H9 (cell line): ENCODE measurements around the gene GGT6. TPM values are rescaled to one million over a fixed set of nuclear protein-coding genes. Genes with fewer than 3 reads are reported as not detected.

Source experiments
- DNase-seq: peaks from one replicate; pipeline ENCODE4 v3.0.0-alpha.2; 2017
- H2AFZ ChIP-seq: one replicate; pipeline ENCODE4 v1.6.1; 2013; ENCODE audit warnings: mild to moderate bottlenecking, low read length, control low read depth, moderate library complexity
- H2AK5ac ChIP-seq: 2 replicates; pipeline ENCODE4 v1.6.1; 2013; ENCODE audit warnings: low read length, control low read depth, mixed read lengths; ENCODE audit not compliant: insufficient read length
- H2BK120ac ChIP-seq: one replicate; pipeline ENCODE4 v1.6.1; 2013; ENCODE audit warnings: low read depth, mild to moderate bottlenecking, low read length, control low read depth, inconsistent platforms; ENCODE audit not compliant: poor library complexity, severe bottlenecking
- H2BK12ac ChIP-seq: 2 replicates; pipeline ENCODE4 v1.6.1; 2013; ENCODE audit warnings: low read length, control low read depth, mixed read lengths, low read depth; ENCODE audit not compliant: insufficient read length
- H2BK15ac ChIP-seq: 2 replicates; pipeline ENCODE4 v1.6.1; 2013; ENCODE audit warnings: low read depth, low read length, control low read depth
- H2BK20ac ChIP-seq: one replicate; pipeline ENCODE4 v1.6.1; 2013; ENCODE audit warnings: low read depth, mild to moderate bottlenecking, low read length, control low read depth, inconsistent platforms; ENCODE audit not compliant: poor library complexity, severe bottlenecking
- H2BK5ac ChIP-seq: 2 replicates; pipeline ENCODE4 v1.6.1; 2013; ENCODE audit warnings: low read length, control low read depth, mixed read lengths; ENCODE audit not compliant: insufficient read length
- H3K14ac ChIP-seq: 2 replicates; pipeline ENCODE4 v1.6.1; 2013; ENCODE audit warnings: low read length, control low read depth; ENCODE audit not compliant: insufficient read depth
- H3K18ac ChIP-seq: 2 replicates; pipeline ENCODE4 v1.6.1; 2013; ENCODE audit warnings: low read depth, mild to moderate bottlenecking, mixed read lengths, low read length, control low read depth; ENCODE audit not compliant: insufficient read length
- H3K23ac ChIP-seq: 2 replicates; pipeline ENCODE4 v1.6.1; 2013; ENCODE audit warnings: low read length, control low read depth, mixed read lengths, low read depth; ENCODE audit not compliant: insufficient read length
- H3K23me2 ChIP-seq: 2 replicates; pipeline ENCODE4 v1.6.1; 2013; ENCODE audit warnings: low read depth, mild to moderate bottlenecking, mixed read lengths, low read length, control low read depth; ENCODE audit not compliant: insufficient read length, poor library complexity, severe bottlenecking
- H3K27ac ChIP-seq: 2 replicates; pipeline ENCODE4 v1.5.1; 2013; ENCODE audit warnings: low read length, control low read depth, mixed read lengths, low read depth; ENCODE audit not compliant: insufficient read length
- H3K27me3 ChIP-seq: 2 replicates; pipeline ENCODE4 v1.6.1; 2013; ENCODE audit warnings: low read length, control low read depth, inconsistent platforms; ENCODE audit not compliant: insufficient read depth
- H3K4ac ChIP-seq: 2 replicates; pipeline ENCODE4 v1.6.1; 2013; ENCODE audit warnings: low read depth, mild to moderate bottlenecking, control low read depth, inconsistent platforms, low read length, moderate library complexity
- H3K4me1 ChIP-seq: 2 replicates; pipeline ENCODE4 v1.6.1; 2013; ENCODE audit warnings: low read length, control low read depth, inconsistent platforms; ENCODE audit not compliant: insufficient read depth
- H3K4me2 ChIP-seq: 2 replicates; pipeline ENCODE4 v1.6.1; 2013; ENCODE audit warnings: low read length, control low read depth, mixed read lengths; ENCODE audit not compliant: insufficient read length, insufficient read depth
- H3K56ac ChIP-seq: 2 replicates; pipeline ENCODE4 v1.6.1; 2013; ENCODE audit warnings: low read depth, mild to moderate bottlenecking, mixed read lengths, low read length, control low read depth; ENCODE audit not compliant: insufficient read length
- H3K79me1 ChIP-seq: 2 replicates; pipeline ENCODE4 v1.6.1; 2013; ENCODE audit warnings: low read depth, mild to moderate bottlenecking, moderate library complexity, low read length, control low read depth, inconsistent platforms; ENCODE audit not compliant: insufficient read depth, poor library complexity, severe bottlenecking
- H3K79me2 ChIP-seq: 2 replicates; pipeline ENCODE4 v1.6.1; 2013; ENCODE audit warnings: low read length, control low read depth, inconsistent platforms; ENCODE audit not compliant: insufficient read depth
- H3K9ac ChIP-seq: 2 replicates; pipeline ENCODE4 v1.6.1; 2013; ENCODE audit warnings: low read length, control low read depth, mixed read lengths; ENCODE audit not compliant: insufficient read length; ENCODE audit errors: extremely low read depth
- H3K9me3 ChIP-seq: one replicate; pipeline ENCODE4 v1.6.1; 2013; ENCODE audit warnings: low read depth, low read length, inconsistent platforms; ENCODE audit not compliant: control insufficient read depth
- H3T11ph ChIP-seq: one replicate; pipeline ENCODE4 v1.6.1; 2013; ENCODE audit warnings: mild to moderate bottlenecking, low read length, control low read depth, inconsistent platforms
- H4K20me1 ChIP-seq: one replicate; pipeline ENCODE4 v1.6.1; 2013; ENCODE audit not compliant: control insufficient read depth, insufficient read length, insufficient read depth
- H4K5ac ChIP-seq: 2 replicates; pipeline ENCODE4 v1.6.1; 2013; ENCODE audit warnings: low read depth, mild to moderate bottlenecking, mixed read lengths, low read length, control low read depth; ENCODE audit not compliant: insufficient read length
- H4K8ac ChIP-seq: replicated peaks from 2 replicates; pipeline ENCODE4 v1.6.1; 2013; ENCODE audit warnings: low read length, control low read depth, mixed read lengths, low read depth; ENCODE audit not compliant: insufficient read length
- H4K91ac ChIP-seq: 2 replicates; pipeline ENCODE4 v1.6.1; 2013; ENCODE audit warnings: low read depth, mild to moderate bottlenecking, moderate library complexity, mixed read lengths, low read length, control low read depth; ENCODE audit not compliant: insufficient read length
- H3K27ac Mint-ChIP-seq, 3 experiments: 2 replicates in 2 of 3; 3 replicates in 1 of 3; pipeline ENCODE4 v1.8.0; 2020 to 2021; ENCODE audit warnings: mixed read lengths in 3 of 3, mild to moderate bottlenecking in 1 of 3, moderate library complexity in 1 of 3
- H3K27me3 Mint-ChIP-seq: 2 replicates; pipeline ENCODE4 v1.8.0; 2021; ENCODE audit warnings: low read depth, mild to moderate bottlenecking, moderate library complexity, mixed read lengths
- H3K36me3 Mint-ChIP-seq, 3 experiments: 2 replicates in 2 of 3; 3 replicates in 1 of 3; pipeline ENCODE4 v1.8.0; 2020 to 2021; ENCODE audit warnings: low read depth in 3 of 3, mixed read lengths in 3 of 3; ENCODE audit not compliant: insufficient read depth in 1 of 3
- H3K4me1 Mint-ChIP-seq, 2 experiments: 2 replicates each; pipeline ENCODE4 v1.8.0; 2020; ENCODE audit warnings: mixed read lengths in 2 of 2
- H3K4me3 Mint-ChIP-seq, 2 experiments: 2 replicates in 1 of 2; 3 replicates in 1 of 2; pipeline ENCODE4 v1.8.0; 2020 to 2021; ENCODE audit warnings: mild to moderate bottlenecking in 2 of 2, mixed read lengths in 2 of 2, moderate library complexity in 1 of 2
- H3K9me3 Mint-ChIP-seq, 2 experiments: 2 replicates in 1 of 2; 3 replicates in 1 of 2; pipeline ENCODE4 v1.8.0; 2020; ENCODE audit warnings: mild to moderate bottlenecking in 2 of 2, mixed read lengths in 2 of 2, moderate library complexity in 1 of 2
- WGBS: extraction: QIAGEN DNeasy Blood & Tissue Kit; methylation state at CpG from one replicate; pipeline ENCODE4 v1.1.7; 2013; ENCODE audit warnings: missing lambda C conversion rate, low lambda C conversion rate, mixed read lengths; ENCODE audit not compliant: insufficient read length; ENCODE audit errors: extremely low coverage; 5-methylcytosine and 5-hydroxymethylcytosine counted together
- total RNA-seq: library from RNA; stranded (reverse); gene quantifications from 2 replicates; pipeline ENCODE4 v1.2.1, GENCODE V29; 2021
- TF ChIP-seq, protein P1 (sequence below): fragments of 200-600 bp; sonication (generic); conservative IDR thresholded peaks from 3 replicates; pipeline ENCODE4 v1.8.0; 2021; ENCODE audit warnings: antibody characterized with exemption, mild to moderate bottlenecking

The GGT6 gene
- total RNA-seq, 1 experiment from 2014 or later, result 0.17 TPM

DNA sequence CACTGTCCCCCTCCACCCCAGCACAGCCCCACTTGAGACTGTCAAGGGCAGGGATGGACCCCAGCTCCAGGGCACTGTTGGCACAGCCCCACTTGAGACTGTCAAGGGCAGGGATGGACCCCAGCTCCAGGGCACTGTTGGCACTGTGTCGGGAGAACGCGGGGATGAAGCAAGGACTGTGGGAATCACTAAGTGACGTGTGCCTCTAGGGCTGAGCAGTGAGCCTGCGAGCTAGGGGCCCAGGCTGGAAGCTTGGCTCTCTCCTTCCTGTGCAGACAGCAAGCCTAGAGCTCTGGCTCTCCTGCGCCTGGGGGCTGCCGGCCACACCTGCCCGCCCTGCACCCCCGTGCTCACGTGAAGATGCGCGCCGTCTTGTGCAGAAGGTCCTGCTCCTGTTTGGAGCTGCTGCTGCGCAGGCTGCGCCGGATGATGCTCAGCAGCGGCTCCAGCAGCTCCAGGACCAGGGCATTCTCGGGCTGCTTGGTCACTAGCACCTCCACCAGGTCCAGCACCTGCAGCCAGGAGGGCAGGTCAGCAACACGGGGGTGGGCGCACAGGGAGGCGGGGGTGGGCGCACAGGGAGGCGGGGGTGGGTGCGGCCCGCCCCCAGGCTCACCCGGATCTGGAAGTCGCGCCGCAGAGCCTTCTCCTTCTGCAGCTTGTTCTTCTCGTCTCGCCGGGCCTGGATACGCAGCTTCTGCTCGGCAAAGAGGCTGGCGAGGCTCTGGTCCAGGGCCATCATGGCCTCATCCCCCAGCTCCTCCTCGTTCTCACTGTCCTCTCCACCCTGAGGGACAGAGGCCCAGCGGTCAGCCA lies 16.0 kb downstream of the GGT6 start:
- Histone ChIP-seq H3K56ac (no peak overlapping the region), H3K9me3 (no peaks in the 10 kb centered on the region), H4K5ac (no peak overlapping the region), H3K23me2 (no peaks in the 10 kb centered on the region), H3K14ac (no peak overlapping the region), H3K27ac (no peak overlapping the region), H3K4ac (no peak overlapping the region), H2BK12ac (no peak overlapping the region), H3K23ac (no peak overlapping the region), H4K91ac (no peak overlapping the region), H2BK15ac (no peak overlapping the region), H2BK120ac (no peak overlapping the region), H3T11ph (no peak overlapping the region), H3K27me3 (no peaks in the 10 kb centered on the region), H3K4me2 (no peak overlapping the region), H2AK5ac (no peak overlapping the region), H4K8ac (no peak overlapping the region), H3K79me2 (no peaks in the 10 kb centered on the region), H3K18ac (no peak overlapping the region), H2BK5ac (no peak overlapping the region), H4K20me1 (peaks cover 2% of the 10 kb centered on the region), H3K9ac (no peak overlapping the region), H2BK20ac (no peak overlapping the region), H3K79me1 (no peaks in the 10 kb centered on the region), H2AFZ (no peak overlapping the region), H3K4me1 (no peaks in the 10 kb centered on the region)
- DNase-seq, result no peak
- TF ChIP-seq, protein P1, sequence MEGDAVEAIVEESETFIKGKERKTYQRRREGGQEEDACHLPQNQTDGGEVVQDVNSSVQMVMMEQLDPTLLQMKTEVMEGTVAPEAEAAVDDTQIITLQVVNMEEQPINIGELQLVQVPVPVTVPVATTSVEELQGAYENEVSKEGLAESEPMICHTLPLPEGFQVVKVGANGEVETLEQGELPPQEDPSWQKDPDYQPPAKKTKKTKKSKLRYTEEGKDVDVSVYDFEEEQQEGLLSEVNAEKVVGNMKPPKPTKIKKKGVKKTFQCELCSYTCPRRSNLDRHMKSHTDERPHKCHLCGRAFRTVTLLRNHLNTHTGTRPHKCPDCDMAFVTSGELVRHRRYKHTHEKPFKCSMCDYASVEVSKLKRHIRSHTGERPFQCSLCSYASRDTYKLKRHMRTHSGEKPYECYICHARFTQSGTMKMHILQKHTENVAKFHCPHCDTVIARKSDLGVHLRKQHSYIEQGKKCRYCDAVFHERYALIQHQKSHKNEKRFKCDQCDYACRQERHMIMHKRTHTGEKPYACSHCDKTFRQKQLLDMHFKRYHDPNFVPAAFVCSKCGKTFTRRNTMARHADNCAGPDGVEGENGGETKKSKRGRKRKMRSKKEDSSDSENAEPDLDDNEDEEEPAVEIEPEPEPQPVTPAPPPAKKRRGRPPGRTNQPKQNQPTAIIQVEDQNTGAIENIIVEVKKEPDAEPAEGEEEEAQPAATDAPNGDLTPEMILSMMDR, result no peak
- H3K4me1 Mint-ChIP-seq, result peaks cover 0 to 2% of the 10 kb centered on the region in 2 experiments; a peak in 1 of 4 replicates
- peak overlapping the region in 1 of 2 experiments; percentile 7; a peak in 1 of 5 replicates for H3K4me3 Mint-ChIP-seq
- H3K9me3 Mint-ChIP-seq, result no peaks in the 10 kb centered on the region
- peaks cover 36 to 82% (median 70%) of the 10 kb centered on the region in 3 experiments for H3K36me3 Mint-ChIP-seq
- H3K27me3 Mint-ChIP-seq, result no peaks in the 10 kb centered on the region
- WGBS, result no CpG with 5 or more reads among the region's 37 CpGs
- no peak overlapping the region; a peak in 1 of 7 replicates for H3K27ac Mint-ChIP-seq
